ENCODE measurements around the gene PLS1. TPM values are rescaled to one million over a fixed set of nuclear protein-coding genes. Genes with fewer than 3 reads are reported as not detected.

PLS1 gene
- total and polyA plus RNA-seq, 2 of the 8 experiments (the other 6 are each of a cell fraction or from before 2014, with no cell fraction given), result 18.7 to 44.7 TPM

DNA sequence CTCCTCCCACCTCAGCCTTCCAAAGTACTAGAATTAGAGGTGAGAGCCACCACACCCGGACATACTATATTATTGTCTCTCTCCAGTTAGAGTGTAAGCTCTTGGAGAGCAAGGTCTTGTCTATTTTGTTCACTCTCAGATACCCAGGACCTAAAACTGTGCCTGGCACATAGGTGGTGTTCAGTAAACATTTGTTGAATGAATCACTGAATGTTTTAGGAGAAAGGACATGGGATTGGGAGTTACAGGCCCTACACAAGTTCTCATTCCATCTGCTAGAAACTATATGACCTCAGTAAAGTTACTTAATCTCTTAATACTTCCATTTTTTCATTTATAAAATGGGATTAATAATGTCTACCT is 16.2 kb upstream of the PLS1 start (continued):
- no peak for TF ChIP-seq CHD1 (IDR thresholded peaks at IDR 0.05; ENCODE audit: low read depth, low read length)
- TF ChIP-seq SIRT6 (IDR thresholded peaks at IDR 0.05; ENCODE audit: low read length), result no peak
- no peak for TF ChIP-seq CTBP2 (IDR thresholded peaks at IDR 0.05; ENCODE audit: borderline replicate concordance, insufficient read depth, insufficient read length, low read length)
- TF ChIP-seq ATF3 (IDR thresholded peaks at IDR 0.05; ENCODE audit: insufficient read depth, low read depth, low read length), result no peak
- TF ChIP-seq BACH1 (IDR thresholded peaks at IDR 0.05; ENCODE audit: low read length), result no peak
